GM12878 (cell line): Measurements from ENCODE around the gene BMAL1. TPM values are rescaled to one million over a fixed set of nuclear protein-coding genes. Genes with fewer than 3 reads are reported as not detected.

ENCODE experiments used
- ATAC-seq: fragments of 200-7000 bp; cut with Tn5 transposase; 3 replicates; pipeline ENCODE4 v1.9.1; 2020; ENCODE audit warnings: mild to moderate bottlenecking, moderate library complexity
- BruUV-seq: library from RNA; stranded (reverse); fragments of 400-500 nt; replicated peaks from 2 replicates; lab custom pipeline; 2021; lab: Mats Ljungman, UMichigan
- CTCF ChIA-PET: fragments of 300-600 bp; sonication (Branson Sonifier 250); formaldehyde crosslinking; extraction: SDS; loops from one replicate; lab custom pipeline; 2021; ENCODE audit warnings: inconsistent platforms; lab: Yijun Ruan, JAX
- POLR2A ChIA-PET: fragments of 350-600 bp; formaldehyde crosslinking; extraction: SDS; loops from one replicate; lab custom pipeline; 2021; ENCODE audit warnings: inconsistent platforms; lab: Charles Lee
- RAD21 ChIA-PET: fragments of 300-600 bp; sonication (Branson Sonifier 250); formaldehyde crosslinking; loops from one replicate; lab custom pipeline; 2023; ENCODE audit warnings: antibody characterized with exemption; ENCODE audit not compliant: unreplicated experiment; lab: Charles Lee
- SMC1A ChIA-PET: fragments of 300-600 bp; sonication (Branson Sonifier 250); formaldehyde crosslinking; loops from one replicate; lab custom pipeline; 2023; ENCODE audit not compliant: unreplicated experiment, uncharacterized antibody; lab: Charles Lee
- DNase-seq: peaks from one replicate; pipeline ENCODE4 v3.0.0-alpha.2; 2011; ENCODE audit warnings: low read depth, low spot score
- FAIRE-seq: peaks from 3 replicates; lab custom pipeline; 2011; peaks lifted over from hg19 to GRCh38; lab: Jason Lieb, UNC
- H2AFZ ChIP-seq: 2 replicates; pipeline ENCODE4 v1.6.0; 2011; ENCODE audit warnings: low read depth, low read length, control low read depth; ENCODE audit not compliant: control insufficient read depth
- H3K27ac ChIP-seq: 2 replicates; pipeline ENCODE4 v1.5.1; 2011; ENCODE audit warnings: control low read depth; ENCODE audit not compliant: control insufficient read depth, insufficient read depth
- H3K27me3 ChIP-seq, 2 experiments: replicated peaks in 1 of 2; 2 replicates each; pipeline versions ENCODE4 v1.6.0 to v1.6.1; 2011; ENCODE audit warnings: low read length in 1 of 2; ENCODE audit not compliant: control insufficient read depth in 2 of 2, insufficient read depth in 2 of 2
- H3K36me3 ChIP-seq, 2 experiments: 2 replicates each; pipeline ENCODE4 v1.5.1; 2011; ENCODE audit warnings: low read length in 1 of 2; ENCODE audit not compliant: control insufficient read depth in 2 of 2, insufficient read depth in 2 of 2
- H3K4me1 ChIP-seq: 2 replicates; pipeline ENCODE4 v1.6.1; 2011; ENCODE audit warnings: mild to moderate bottlenecking, low read length, moderate library complexity, mixed read lengths; ENCODE audit not compliant: control insufficient read depth, insufficient read depth
- H3K4me2 ChIP-seq: 2 replicates; pipeline ENCODE4 v1.6.0; 2011; ENCODE audit warnings: control low read depth; ENCODE audit not compliant: control insufficient read depth, insufficient read depth
- H3K4me3 ChIP-seq: fragments of 200-600 bp; sonication (generic); 2 replicates; pipeline ENCODE4 v1.5.1; 2016
- H3K79me2 ChIP-seq: 2 replicates; pipeline ENCODE4 v1.6.0; 2011; ENCODE audit warnings: low read length; ENCODE audit not compliant: control insufficient read depth, insufficient read depth
- H3K9ac ChIP-seq: 2 replicates; pipeline ENCODE4 v1.8.0; 2011; ENCODE audit warnings: low read length, control low read depth, mixed read lengths; ENCODE audit not compliant: control insufficient read depth, insufficient read depth
- H3K9me3 ChIP-seq: replicated peaks from 3 replicates; pipeline ENCODE4 v1.5.1; 2011; ENCODE audit warnings: mild to moderate bottlenecking, low read length; ENCODE audit not compliant: control insufficient read depth, insufficient read depth
- H4K20me1 ChIP-seq: 2 replicates; pipeline ENCODE4 v1.6.0; 2011; ENCODE audit not compliant: control insufficient read depth, insufficient read depth
- CUX1 ChIP-seq: IDR thresholded peaks from 2 replicates; pipeline ENCODE4 v1.6.1; 2012; ENCODE audit warnings: improper control_type of control experiment, low read depth, low read length; ENCODE audit not compliant: insufficient replicate concordance
- KAT2A ChIP-seq: conservative IDR thresholded peaks from 2 replicates; pipeline ENCODE4 v1.6.1; 2011; ENCODE audit warnings: low read depth, low read length; ENCODE audit not compliant: control insufficient read depth
- SKIL ChIP-seq: fragments of 450-650 bp; IDR thresholded peaks from 2 replicates; pipeline ENCODE4 v1.6.1; 2017; ENCODE audit warnings: mild to moderate bottlenecking, low read depth, inconsistent platforms; ENCODE audit not compliant: poor library complexity, severe bottlenecking
- WGBS: methylation state at CpG from one replicate; pipeline ENCODE4 v1.1.6; 2016; ENCODE audit warnings: low lambda C conversion rate; ENCODE audit not compliant: insufficient replicate concordance, insufficient coverage; ENCODE audit errors: missing lambda C conversion rate; 5-methylcytosine and 5-hydroxymethylcytosine counted together
- in situ Hi-C: fragments of 300-500 bp; cut with MboI; formaldehyde crosslinking; loops from 9 replicates; pipeline ENCODE4 v1.14.3; 2018; ENCODE audit warnings: mixed read lengths
- intact Hi-C: fragments of 100-400 bp; cut with micrococcal nuclease; formaldehyde crosslinking; loops from one replicate; pipeline ENCODE4 v1.14.2; 2022; ENCODE audit not compliant: unreplicated experiment
- polyA plus RNA-seq, 11 experiments: library from polyadenylated mRNA; depleted of rRNA in 4 of 11; unstranded in 6 of 11; stranded (reverse) in 5 of 11; fragments of >200 nt; fragmentation: Nextera tagmentation in 4 of 11; fragmentation: Illumina TruSeq in 1 of 11; extraction: Ambion mirVana in 4 of 11; extraction: Trizol in 1 of 11; gene quantifications; 1 replicate in 1 of 11; 2 replicates in 10 of 11; pipeline versions ENCODE4 v1.2.1 to v1.2.3, GENCODE V29; 2011 to 2016; ENCODE audit warnings: inconsistent platforms in 2 of 11, missing spikeins in 2 of 11, low read depth in 1 of 11
- total RNA-seq, 4 experiments: library from RNA; depleted of rRNA in 3 of 4; stranded (reverse); fragments of >200 nt in 3 of 4; fragmentation: Illumina TruSeq in 1 of 4; extraction: Trizol in 1 of 4; gene quantifications; 2 replicates each; pipeline versions ENCODE4 v1.2.1 to v1.2.3, GENCODE V29; 2013 to 2021

The BMAL1 gene
- total and polyA plus RNA-seq, 10 of the 15 experiments (the other 5 are each of a cell fraction or from before 2014, with no cell fraction given), result 3.5 to 40.6 (median 13.6) TPM

GRCh38 chr11:13280777-13281176 is 3.2 kb downstream of the BMAL1 start:
- BruUV-seq, result no TSS peak
- Histone ChIP-seq H3K36me3 (no peaks in the 10 kb centered on the region; a peak in 1 of 4 replicates), H3K9me3 (no peaks in the 10 kb centered on the region), H3K4me3 (peak overlapping the region; percentile 36; the same call in 1 of the 2 replicates), H3K79me2 (peaks cover 52% of the 10 kb centered on the region), H3K27ac (no peak overlapping the region), H3K4me2 (peak overlapping the region; percentile 17), H3K27me3 (peaks cover 0 to 3% of the 10 kb centered on the region in 2 experiments; a peak in 1 of 4 replicates), H4K20me1 (no peaks in the 10 kb centered on the region), H3K9ac (no peak overlapping the region), H2AFZ (no peak overlapping the region), H3K4me1 (peaks cover 2% of the 10 kb centered on the region; the same call in 1 of the 2 replicates)
- in situ Hi-C loops (no loop called here), intact Hi-C loops (no loop called here)
- whole genome bisulfite sequencing, result 72% methylated on average over 3 of the region's 3 CpGs
- ChIA-PET POLR2A (interaction anchor here (1.2 to 3.3 kb wide), 4 partner anchors 10 to 54 kb away, joined by 4 to 28 read pairs (median 18); no protein-coding TSS in a partner anchor), RAD21 (interaction anchor here (1.4 to 3.4 kb wide), 4 partner anchors 7 to 56 kb away, joined by 5 to 52 read pairs (median 16); no protein-coding TSS in a partner anchor), CTCF (interaction anchor here (1.4 to 4.2 kb wide), 7 partner anchors 15 to 104 kb away, joined by 4 to 69 read pairs (median 12); no protein-coding TSS in a partner anchor), SMC1A (interaction anchor here (1.3 to 3.4 kb wide), 12 partner anchors 8 to 64 kb away, joined by 3 to 77 read pairs (median 7); no protein-coding TSS in a partner anchor)
- no peak for FAIRE-seq
- ATAC-seq, result no peak
- no peak for TF ChIP-seq KAT2A
- TF ChIP-seq CUX1, result no peak
- no peak for TF ChIP-seq SKIL
- no peak for DNase-seq
